Dermis blood vessel endothelial cell (primary cell): ENCODE data around the gene SHMT2. TPM values are rescaled to one million over a fixed set of nuclear protein-coding genes. Genes with fewer than 3 reads are reported as not detected.

Experiments used
- DNase-seq: peaks from one replicate; pipeline ENCODE4 v3.0.0; 2010
- total RNA-seq: library from RNA; depleted of rRNA; stranded (reverse); fragments of >200 nt; gene quantifications from 2 replicates; pipeline ENCODE4 v1.2.3, GENCODE V29; 2014

Gene SHMT2
- total RNA-seq, 1 donor from 2014 or later, result 140 TPM

- DNase-seq, result no peak
Measured at GRCh38 chr12:57215065-57215464, 14.4 kb upstream of the SHMT2 start.

- no peak for DNase-seq
Measured at GRCh38 chr12:57215668-57216013, 13.9 kb upstream of the SHMT2 start.

- DNase-seq, result no peak
Measured at GRCh38 chr12:57216014-57216911, 13.2 kb upstream of the SHMT2 start, which contains the start of gene NXPH4. TSS of gene NXPH4 (plus strand) at chr12:57216794. CDS start at chr12:57216970, 176 bp downstream.

- DNase-seq, result no peak
Measured at GRCh38 chr12:57216921-57217879, 12.3 kb upstream of the SHMT2 start.

GRCh38 chr12:57218030-57218853 is 11.3 kb upstream of the SHMT2 start:
- no peak for DNase-seq

- no peak for DNase-seq
Measured at GRCh38 chr12:57219205-57219992, 10.1 kb upstream of the SHMT2 start.

- no peak for DNase-seq
Measured at GRCh38 chr12:57219993-57220754, 9.3 kb upstream of the SHMT2 start.

GRCh38 chr12:57220770-57221168 is 8.7 kb upstream of the SHMT2 start:
- no peak for DNase-seq

GRCh38 chr12:57221169-57221917 is 8.2 kb upstream of the SHMT2 start:
- DNase-seq, result no peak

GRCh38 chr12:57222286-57223190 is 7.0 kb upstream of the SHMT2 start:
- DNase-seq, result no peak

GRCh38 chr12:57223191-57224165 is 6.0 kb upstream of the SHMT2 start:
- DNase-seq, result no peak

- DNase-seq, result no peak
Measured at GRCh38 chr12:57224278-57224972, 5.1 kb upstream of the SHMT2 start.

GRCh38 chr12:57224973-57225679 is 4.4 kb upstream of the SHMT2 start:
- peak; percentile 64 for DNase-seq

- no peak for DNase-seq
Measured at GRCh38 chr12:57225680-57226210, 3.8 kb upstream of the SHMT2 start.

GRCh38 chr12:57226588-57227314 is 2.8 kb upstream of the SHMT2 start:
- DNase-seq, result no peak
